Cardiac ventricle fibroblast (primary cell): Measurements from ENCODE around the gene TWIST2. TPM values are rescaled to one million over a fixed set of nuclear protein-coding genes. Genes with fewer than 3 reads are reported as not detected.

Experiments
- total RNA-seq: library from RNA; depleted of rRNA; stranded (reverse); fragments of >200 nt; gene quantifications from 2 replicates; pipeline ENCODE4 v1.2.3, GENCODE V29; 2015

The TWIST2 gene
- total RNA-seq = 94.5 and 105 TPM in 2 replicates

GRCh38 chr2:238847841-238848690, at the start of gene TWIST2:
Gene TWIST2 (plus strand): TSS chr2:238848085. CDS start chr2:238848216, 131 bp downstream.

